Activated CD8-positive, alpha-beta memory T cell treated with anti-CD3 and anti-CD28 coated beads, Interleukin-2, amount 50 U/mL, for 24 hours (primary cell): Measurements from ENCODE around the gene DENND4B.

ENCODE experiments used
- DNase-seq: peaks from one replicate; pipeline ENCODE4 v3.0.0-alpha.2; 2020; ENCODE audit errors: extremely low read depth

DENND4B gene

DNA sequence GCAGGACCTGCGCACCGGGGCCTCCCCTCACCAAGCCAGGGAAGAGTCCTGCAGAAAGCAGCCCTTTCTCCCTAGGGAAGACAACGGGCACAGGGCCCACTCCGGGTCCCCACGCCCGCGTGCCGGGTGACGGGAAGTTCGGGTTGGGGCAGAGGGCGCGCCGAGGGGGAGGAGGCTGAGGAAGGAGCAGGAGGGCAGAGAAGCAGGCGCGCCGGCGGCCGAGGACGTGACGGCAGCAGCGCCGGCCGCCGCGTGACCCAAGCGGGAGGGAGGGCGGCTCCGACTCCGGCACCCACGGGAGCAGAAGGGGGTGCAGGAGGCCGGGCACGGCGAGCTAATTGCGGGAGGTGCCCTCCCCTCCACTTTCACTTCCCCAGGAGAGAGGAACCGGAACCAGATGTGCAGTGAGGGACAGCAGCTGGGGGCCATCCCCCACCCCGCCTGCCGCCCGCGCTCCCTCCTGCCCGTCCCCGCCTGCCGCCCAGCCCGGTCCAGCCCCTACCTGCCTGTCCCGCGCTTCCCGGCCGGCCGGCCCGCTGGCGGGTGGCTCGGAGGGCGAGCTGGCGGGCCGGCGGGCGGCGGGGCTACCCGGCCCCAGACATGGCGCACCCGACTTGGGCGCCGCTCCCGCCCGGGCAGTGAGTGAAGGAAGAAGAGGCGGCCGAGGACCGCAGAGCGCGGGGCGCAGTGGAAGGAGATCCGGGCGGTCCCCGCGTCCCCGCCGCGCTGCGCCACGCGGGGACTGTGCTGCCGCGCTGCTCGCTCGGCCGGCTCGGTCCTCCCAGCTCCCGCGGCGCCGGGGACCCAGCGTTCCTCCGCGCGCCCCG, 510 bp downstream of the DENND4B start:
- DNase-seq = no peak

- DNase-seq = no peak
Observed at GRCh38 chr1:153945131-153945794, 1.3 kb downstream of the DENND4B start.

GRCh38 chr1:153944827-153945117, 1.7 kb downstream of the DENND4B start:
- no peak for DNase-seq

DNA sequence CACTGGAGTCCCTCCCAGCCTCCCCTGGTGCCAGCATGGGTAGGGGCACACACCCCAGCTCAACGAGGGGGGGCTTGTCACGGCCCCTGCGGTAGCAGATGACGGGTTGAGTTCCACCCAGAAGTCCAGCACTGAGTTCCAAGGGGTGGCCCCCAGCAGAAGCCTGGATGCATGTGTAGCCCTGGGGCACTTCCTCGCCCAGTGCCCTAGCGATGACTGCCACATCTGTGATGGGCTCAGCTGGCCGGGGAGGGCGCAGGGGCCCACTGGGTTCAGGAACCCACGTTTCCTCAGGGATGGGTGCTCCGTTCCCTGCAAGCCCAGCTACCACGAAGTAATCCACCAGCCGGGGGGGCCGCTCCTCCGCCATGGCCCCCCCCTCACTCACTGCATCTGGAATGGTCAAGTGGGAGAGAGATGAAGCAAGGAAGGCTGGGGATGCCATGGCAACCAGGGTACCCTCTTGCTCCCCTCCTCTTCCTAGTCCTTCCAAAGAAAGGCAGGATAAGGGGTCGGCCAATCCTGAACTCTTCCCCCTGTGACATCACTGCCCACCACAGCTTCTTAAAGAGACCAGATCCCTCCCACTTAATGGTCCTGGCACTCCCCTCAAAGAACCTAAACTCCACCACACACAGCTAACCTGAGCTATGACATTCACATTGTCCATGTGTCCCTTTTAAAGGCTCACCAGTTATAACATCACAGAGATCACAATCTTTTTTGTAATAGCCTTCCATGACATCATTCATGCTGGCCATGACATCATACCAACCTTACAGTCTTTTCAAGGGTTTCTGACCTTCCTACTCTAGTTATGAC, 2.3 kb downstream of the DENND4B start:
- DNase-seq = no peak

DNA sequence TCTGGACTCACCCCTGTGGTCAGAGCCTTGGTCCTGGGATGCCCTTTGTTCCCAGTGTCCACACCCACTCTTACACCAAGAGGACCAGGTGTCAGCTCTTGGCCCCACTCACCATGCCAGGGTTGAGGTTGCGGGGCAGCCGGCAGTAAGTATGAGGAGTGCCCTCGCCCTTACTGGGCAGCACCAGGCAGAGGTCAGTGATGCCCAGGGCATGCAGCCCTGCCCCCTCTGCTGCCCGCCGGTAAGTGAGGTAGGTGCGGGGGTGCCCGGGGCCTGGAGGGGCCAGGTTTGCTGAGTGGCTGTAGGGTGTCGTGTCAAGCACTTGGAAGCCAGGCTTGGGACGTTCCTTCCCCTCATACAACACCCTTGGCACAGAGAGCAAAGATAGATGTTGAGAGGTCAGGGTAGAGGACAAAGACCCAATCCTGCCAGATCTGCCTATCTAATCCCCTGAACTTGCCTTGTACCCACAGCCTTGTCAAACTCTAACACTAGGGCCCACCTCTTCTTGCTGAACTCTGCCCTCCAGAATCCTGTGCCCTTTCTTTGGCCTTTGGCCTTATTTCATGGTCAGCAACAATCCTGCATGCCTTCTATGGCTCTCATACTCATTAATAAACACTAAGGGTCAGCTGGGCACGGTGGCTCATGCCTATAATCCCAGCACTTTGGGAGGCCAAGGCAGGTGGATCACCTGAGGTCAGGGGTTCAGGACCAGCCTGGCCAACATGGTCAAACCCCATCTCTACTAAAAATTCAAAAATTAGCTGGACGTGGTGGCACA, 3.6 kb downstream of the DENND4B start:
- DNase-seq = no peak

DNA sequence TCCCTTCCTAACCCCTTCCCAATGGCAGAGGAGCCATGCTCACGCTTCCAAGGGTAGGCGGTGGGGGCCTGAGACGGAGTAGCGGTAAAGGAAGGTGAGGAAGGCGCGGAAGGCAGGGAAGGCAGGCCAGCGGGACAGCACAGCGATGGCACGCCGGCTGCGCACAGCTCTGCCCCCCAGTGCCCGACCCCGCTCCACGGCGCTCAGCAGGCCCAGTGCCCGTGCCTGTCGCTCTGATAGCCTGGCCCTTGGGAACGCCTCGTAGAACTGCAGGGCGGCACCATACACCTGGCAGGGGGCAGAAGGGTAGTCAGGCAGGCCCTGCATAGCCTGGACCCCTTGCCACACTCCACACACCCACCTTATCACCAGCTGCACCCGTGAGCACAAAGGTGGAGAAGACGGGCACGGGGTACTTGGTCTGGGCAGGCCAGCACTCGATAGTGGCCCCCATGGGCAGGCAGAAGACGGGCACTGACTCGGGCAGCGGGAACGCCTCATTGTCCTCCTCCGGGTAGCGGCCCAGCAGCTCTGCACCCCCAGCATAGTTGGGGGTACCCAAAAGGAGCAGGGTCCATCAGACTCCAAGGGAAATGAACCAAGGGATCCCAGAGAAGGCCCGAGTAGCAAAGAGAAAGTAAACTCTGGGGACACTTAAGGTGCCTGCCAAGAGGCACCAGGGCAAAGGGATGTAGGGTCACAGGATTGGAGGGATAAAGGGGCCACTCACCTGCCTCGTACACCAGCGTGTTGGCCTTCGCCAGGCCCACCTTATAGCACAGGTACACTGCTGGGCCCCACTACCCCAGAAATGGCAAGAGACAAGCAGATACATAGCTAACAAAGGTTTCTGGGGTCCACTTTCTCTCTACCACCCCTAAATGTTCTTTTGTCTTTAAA, 4.4 kb downstream of the DENND4B start:
- no peak for DNase-seq

DNA sequence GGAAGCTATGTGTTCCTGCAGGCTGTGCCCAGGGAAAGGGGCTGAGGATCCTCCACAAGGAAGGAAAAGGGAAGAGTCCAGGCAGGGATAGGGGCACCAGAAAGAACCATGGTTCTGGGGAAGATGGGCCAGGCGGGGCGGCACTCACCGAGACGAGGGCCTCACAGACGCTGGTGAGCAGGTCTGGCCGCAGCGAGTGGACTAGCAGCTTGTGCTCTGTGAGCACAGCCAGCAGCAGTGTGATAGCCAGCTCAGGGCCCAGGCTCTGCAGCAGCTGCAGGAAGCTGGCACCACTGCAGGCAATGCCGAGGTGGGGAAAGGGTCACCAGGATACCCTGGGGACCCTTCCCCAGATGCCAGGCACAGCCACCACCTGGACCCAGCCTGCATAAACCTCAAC, 5.8 kb downstream of the DENND4B start:
- no peak for DNase-seq

GRCh38 chr1:153939476-153939875, 7.0 kb downstream of the DENND4B start:
- DNase-seq = no peak

- DNase-seq = no peak
Observed at GRCh38 chr1:153938996-153939395, 7.5 kb downstream of the DENND4B start.

GRCh38 chr1:153937331-153937730, 9.2 kb downstream of the DENND4B start:
- no peak for DNase-seq

GRCh38 chr1:153936011-153936802, 10.3 kb downstream of the DENND4B start:
- DNase-seq = no peak

GRCh38 chr1:153934746-153935145, 11.8 kb downstream of the DENND4B start:
- DNase-seq = no peak

DNA sequence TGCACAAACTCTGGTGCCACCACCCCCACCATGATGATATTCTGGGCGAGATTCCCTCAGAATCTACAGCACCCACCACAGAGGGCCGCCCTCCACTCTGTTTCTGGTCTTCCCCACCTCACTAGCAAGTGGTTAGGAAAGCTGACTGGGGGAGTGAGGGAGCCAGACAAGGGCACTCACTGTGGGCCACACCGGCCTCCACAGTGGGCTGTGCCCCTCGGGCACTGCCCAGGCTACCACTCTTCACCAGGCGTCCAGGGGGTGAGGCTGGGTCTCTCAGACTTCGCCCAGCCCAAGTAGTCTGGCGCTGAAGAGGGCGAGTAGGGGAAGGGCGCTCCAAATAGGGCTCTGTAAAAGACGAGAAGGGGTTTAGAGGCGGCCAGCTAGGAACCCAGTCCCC, 12.6 kb downstream of the DENND4B start:
- no peak for DNase-seq

DNA sequence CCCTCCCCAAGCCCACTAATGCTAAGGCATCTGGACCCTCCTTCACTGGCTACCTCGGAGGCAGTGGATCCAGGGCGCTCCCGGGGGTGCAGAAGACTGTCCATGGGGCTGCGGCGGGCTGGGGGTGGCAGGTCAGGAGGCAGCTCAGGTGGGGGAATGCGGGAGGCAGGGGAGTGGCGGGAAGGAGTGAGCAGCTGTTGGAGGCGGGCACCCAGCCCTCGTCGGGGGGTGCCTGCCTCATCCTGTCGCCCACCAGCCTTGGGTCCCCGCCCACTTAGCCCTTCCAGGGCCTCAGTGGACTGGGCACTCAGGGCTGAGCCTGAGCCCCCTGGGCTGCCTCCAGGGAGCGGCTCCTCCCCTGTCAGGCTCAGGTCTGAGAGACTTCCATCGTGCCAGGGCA, 13.1 kb downstream of the DENND4B start:
- no peak for DNase-seq

DNA sequence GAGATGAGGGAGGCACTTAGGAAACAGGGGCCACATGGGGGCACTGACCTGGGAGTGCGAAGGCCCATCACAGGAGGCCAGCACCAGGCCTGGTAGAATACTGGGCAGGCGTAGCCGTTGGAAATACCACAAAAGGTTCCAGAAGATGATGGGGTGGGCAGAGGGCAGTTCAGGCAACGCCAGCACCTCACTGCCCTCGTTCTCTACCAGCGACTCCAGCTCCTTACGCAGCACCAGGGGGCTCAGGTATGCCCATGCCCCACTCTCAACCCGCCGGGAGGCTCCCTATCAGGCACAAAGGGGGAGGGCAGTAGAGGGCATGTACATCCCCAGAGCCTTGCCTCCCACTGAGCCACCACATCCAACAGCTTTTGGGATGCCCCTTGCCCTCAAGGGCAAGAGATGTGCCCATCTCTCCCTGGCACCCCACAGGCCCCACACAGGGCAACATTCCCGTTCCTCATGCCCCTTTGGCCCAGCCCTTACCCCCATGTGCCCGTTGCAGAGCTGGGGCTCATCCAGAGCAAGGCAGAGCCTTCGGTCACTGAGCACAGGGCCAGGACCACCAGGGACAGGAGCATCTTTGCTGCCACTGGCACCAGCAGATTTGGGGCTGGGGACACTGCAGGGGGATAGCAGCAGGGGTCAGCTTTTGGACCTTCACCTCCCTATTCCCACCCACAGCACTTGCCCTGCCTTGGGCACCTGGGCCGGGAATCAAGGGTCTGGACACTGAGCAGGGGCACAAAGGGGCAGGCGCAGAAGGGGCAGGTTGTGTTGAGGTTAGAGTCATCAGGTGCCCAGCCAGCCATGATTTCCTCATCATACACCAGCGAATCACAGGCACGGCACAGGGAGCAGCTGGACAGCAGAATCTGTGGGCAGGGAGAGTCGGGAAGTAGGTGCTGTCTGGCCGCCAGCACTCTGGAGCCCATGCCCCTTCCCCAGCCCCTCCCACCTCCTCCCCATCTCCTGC, 14.1 kb downstream of the DENND4B start:
- DNase-seq = no peak

DNA sequence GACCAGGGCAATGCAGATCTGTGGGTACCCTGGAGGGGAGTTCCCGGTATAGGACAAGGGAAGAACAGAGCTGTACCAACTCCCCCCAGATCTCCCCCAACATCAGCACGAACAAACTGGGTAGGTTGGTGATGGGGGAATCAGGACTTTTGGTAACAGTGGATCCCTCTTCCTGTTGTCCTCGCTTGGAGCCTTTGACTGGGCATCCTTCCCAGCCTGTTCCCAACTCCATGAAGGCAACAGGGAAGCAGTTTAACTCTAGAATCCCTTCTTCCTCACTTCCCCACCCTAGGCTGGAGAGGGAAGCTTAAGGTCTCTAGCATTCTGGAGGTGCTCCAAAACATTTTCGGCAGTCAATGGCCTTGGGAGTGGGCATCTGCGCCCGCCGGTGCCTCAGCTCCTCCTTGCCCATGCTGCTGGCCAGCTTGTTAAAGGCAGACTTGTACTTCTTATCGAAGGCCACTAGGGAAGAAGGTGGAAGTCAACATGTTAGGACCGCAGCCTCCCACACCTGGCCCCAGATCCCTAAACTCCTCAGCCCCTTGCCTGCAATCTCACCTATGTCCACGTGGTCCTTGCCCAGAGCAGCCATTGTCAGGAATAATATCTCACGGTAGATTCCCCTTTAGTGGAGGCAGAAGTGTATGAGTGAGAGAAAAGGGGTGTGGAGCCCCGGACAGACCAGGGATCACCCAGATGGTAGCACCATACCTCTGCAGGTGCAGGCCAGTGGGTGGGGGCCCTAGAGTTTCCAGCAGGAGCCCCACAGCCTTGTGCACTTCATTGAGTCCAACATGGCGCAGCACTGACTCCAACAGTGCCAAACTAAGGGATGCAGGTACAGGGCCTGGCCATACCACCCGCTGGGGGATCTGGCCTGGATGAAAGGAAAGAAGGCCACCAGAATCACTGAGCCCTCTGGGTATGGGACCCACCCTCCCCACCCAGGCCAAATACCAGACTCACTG, 16.3 kb downstream of the DENND4B start:
- no peak for DNase-seq

GRCh38 chr1:153929426-153929825, 17.1 kb downstream of the DENND4B start:
- DNase-seq = no peak
